DND-41 (cell line): ENCODE data around the gene FCN3.

ENCODE experiments used
- CTCF ChIP-seq: IDR thresholded peaks from 2 replicates; pipeline ENCODE4 v1.5.1; 2012; ENCODE audit warnings: borderline replicate concordance, low read length, moderate library complexity, mild to moderate bottlenecking; ENCODE audit not compliant: poor library complexity, severe bottlenecking; ENCODE audit errors: extremely low read depth
- EZH2 ChIP-seq: IDR thresholded peaks from 3 replicates; pipeline ENCODE4 v1.6.1; 2012; ENCODE audit warnings: borderline replicate concordance, low read depth, mild to moderate bottlenecking, moderate library complexity, low read length, inconsistent platforms; ENCODE audit not compliant: severe bottlenecking

GRCh38 chr1:27341525-27342252, 32.9 kb downstream of the FCN3 start, which contains the start of gene SYTL1:
- TF ChIP-seq CTCF (no peak), EZH2 (no peak)
